SW480 (cell line): ENCODE results near the gene WNT9A.
A peak's percentile ranks its signal among the peaks of the same experiment; 100 is the strongest.

Experiments used
- DNase-seq: peaks from one replicate; pipeline ENCODE4 v3.0.0-alpha.2; 2016; ENCODE audit warnings: low spot score

WNT9A gene

DNA sequence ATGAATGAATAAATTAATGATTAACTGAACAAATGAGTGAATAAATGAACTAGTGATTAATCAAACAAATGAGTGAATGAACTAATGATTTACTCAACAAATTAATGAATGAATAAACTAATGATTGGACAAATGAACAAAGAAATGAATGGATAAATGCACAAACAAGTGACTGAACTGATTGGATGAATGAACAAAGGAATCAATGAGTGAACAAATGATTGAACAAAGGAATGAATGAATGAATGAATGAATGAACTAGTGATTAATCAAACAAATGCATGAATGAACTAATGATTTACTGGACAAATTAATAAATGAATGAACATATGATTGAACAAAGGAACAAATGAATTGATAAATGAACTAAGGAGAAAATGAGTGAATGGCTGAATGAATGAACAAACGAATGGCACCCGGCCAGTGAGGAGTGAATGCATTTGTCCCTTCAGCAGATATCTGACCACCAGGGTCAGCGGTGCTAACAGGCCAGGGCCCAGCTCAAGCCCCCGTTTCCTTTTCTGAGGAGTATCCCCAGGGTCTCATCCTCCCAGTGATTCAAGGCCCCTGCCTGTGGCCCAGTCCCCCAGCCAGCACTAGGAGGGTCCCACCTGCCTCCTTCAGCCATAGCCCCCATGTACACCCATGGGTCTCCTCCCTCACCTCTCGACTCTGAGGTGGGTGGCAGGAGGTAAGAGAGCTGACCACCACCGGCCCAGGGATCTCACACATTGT lies 49.9 kb downstream of the WNT9A start:
- DNase-seq: no peak

DNA sequence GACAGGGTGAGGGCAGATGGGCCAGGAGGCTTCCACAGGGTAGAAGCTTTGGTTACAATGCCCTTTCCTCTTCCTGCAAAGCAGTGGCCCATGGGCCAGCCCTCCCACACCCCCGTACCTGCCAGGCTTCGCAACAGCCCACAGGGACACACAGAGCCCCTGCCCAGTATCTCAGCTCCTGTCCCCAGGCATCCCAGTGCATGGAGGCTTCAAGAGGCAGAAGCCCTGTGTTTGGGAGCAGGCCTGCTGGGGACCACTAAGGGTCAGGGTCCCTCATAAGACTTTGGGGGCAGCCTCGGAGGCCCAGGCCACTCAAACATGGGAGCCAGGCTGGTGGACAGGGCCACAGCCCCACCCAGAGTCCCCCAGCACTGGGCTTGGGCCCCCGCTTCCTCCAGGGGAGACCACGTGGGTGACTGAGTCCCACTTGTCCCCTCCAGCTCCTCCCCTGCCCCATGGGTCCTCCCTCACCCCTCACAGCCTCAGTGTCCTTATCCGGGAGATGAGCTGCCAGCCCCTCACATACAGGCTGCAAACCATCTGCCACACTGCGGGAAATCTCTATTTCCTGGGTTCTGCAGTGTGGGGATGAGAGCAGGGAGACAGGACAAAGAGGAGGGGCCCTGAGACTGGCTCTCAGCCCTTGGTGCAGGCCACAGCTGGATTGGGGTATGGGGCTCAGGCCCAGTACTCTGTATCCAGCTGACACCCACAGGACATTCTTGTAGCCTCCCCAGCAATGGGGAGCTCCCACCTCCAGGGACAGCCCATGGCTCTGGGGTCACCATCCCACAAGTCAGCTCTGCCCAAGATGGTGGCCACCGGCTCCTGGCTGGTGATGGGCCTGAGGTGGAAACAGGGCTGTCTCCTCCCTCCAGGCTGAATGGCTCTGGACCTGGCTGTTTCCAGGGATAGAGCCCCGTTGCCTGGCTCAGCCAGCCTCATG lies 50.7 kb downstream of the WNT9A start:
- DNase-seq: no peak

DNA sequence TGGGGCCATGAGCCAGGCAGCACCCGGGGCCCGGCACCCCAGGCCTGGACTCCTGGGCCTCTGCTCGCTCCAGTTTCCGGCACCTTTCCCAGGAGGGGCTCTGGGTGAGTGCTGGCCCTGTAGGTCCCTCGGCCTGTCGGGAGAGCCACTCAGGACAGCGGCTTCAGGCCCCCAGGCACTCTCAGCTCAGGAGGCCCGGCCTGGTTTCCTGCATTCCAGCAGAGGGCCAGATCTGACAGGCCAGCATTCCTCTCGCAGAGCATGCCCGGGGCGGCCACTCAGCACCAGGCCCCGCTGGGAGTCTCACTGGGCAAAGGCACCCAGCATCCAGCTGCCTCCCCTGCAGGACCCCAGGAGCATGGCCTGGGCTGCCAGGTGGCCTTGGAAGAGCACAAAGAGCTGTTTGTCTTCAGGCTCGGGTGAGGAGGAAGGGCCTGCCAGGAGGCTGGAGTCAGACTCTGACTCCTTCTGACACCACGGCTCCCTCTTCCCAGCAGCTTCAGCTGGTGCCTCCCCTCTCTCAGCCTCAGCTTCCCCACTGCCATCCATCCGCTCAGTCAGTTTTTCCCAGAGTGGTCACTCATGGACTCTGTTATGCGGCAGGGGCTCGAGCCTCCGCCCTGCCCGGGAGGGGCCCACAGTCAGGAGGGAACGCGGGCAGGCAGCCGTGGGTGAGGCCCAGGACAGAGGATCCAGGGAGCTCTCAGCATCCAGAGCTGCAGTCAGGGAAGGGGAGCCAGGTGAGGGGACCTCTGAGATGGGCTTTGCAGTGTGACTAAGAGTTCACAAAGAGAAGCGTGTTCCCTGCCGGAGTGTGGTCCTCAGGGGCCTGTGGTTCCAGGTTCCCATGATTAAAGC lies 51.7 kb downstream of the WNT9A start:
- DNase-seq: no peak

DNA sequence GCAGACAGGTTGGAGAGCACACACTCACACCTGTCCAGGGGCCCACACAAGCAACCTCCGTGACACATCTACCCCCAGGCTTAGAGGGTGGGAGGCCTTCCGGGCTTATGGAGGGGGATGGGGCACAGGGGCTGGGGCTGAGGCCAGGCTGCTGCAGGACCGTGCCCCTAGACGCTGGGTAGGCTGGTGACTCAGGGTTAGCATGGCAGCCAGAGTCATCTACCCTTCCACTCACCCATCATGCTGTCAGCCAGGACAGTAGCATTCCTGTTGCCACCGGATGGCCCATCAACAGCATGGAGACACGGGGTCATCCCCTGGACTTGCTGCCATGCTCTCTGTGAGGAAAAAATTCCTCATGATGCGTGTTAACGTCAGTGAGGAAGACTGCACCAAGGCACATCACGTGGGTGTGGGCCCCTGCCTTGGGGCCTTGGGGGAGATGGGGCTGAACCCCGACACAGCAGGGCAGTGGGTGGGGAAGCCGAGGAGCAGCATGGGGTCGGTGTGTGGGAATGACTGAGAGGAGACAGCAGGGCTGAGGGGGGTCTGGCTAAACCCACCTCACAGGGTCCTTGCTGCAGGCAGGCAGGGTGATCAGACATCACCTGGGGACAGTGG lies 52.8 kb downstream of the WNT9A start:
- no peak for DNase-seq

DNA sequence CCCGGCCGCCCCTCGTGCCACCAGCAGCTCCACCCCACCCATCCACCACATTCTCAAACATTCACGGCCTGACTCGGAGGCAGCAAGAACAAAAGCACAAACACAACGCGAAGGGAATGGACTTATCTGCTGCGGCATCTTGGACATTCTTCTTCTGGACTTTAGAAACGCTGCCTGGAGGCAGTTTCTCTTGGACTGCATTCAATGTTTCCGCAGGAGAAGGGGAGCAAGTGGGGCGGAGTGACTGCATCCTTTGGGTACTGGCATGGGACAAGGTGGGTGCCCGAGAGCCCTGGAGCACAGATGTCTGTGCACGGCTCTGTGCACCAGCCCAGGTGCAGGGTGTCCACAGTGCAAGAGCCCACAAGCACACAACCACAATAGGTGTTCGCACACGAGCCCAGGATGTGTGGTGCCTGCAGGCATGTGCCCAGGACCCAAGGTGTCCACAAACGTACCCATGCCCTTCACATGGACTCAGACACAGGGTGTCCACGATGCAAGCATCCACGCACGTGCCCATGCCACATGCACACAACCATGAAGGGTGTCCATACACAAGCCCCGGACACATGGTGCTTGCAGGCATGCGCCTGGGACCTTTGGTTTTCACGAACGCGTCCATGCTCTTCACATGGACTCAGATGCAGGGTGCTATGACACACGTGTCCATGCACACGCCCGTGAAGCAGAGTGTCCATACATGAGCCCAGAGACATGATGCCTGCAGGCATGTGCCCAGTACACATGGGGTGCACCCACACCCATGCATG lies 53.6 kb downstream of the WNT9A start:
- DNase-seq: no peak

DNA sequence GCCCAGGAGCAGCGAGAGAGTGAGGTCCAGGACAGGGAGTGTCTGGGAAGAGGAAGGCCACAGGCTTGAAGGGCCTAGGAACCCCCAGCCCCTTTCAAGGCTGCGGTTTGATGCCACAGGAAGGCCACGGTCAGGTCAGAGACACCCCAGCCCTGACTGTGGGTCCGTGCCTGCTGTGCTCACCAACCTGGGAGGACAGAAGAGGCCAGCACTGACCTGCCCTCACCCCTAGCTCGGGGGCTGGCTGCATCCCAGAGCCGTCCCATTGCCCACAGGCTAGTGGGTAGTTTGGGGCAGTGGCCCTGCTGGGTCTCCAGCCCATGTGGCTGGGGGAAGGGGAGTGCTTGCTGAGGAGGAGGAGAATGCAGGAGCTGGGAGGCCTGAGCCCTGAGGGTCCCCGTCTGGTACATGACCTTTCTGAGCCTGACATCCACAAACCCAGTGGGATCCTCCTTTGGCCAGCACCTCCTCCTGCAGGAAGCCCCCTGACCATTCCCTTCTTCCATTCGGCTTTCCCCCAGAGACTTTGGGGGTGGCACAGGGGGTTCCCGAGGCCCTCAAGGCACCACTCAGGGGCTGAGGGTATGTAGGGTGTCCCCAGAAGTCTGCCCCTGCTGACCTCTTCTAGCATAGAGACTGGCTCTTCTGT lies 54.3 kb downstream of the WNT9A start:
- DNase-seq: no peak

DNA sequence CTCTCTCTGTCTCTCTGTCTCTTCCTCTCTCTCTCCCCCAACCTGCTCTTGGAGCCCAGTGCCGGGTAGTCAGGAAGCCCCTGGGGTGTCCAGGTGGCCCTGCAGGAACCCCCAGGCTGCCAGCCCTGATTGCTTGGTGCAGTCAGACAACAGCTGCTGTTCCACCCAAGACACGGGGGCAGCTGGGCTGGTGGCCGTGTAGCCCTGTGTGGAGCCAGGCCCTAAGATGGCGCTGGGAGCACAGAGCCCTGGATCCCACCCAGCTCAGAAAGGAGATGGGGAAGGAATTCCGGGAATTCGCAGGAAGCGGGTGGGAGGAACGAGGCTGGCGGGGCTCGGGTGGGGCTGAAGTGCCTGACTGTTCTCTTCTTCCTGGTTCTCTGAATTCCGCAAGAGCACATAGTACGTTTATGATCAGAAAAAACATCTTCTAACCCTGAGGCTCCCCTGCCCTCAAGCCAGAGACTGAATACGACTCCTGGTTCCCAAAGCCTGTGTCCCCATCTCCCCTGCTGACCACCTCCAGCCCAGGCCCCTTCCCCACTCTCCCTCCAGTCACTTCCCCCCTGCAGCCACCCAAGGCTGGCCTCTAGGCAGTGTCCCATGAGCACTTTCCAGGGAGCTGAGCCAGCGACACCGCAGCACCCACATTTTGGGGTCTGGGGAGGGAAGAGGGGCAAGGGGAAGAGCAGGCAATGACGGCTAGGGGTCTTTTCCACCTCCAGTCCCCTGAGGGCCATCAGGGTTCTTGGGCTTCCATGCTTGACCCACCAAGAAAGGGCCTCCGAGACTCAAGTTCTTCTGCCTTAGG lies 55.0 kb downstream of the WNT9A start:
- DNase-seq: peak; percentile 50

DNA sequence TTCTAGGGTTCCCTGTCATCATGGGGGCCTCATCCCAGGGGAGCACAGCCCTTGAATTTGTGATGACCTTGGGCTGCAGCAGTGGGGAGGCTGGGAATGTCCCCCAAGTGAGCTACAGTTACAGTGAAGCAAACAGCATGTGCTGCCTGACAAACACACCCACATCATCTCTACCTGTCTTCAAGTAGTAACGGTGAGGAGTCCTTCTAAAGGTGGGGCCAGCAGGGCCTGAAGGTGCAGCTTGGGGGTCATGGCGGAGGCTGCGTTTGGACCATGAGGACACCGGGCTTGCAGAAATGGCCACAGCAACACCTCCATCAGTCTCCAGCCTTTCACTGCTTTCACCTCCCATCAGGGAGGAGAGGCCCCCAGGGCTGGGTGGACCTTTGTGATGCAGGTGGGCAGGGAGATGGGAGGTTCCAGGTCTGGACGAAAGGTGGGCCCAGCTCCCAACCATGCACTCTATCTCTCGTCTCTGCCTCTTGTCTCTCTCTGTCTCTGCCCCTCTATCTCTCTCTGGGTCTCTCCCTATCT lies 55.7 kb downstream of the WNT9A start:
- no peak for DNase-seq

DNA sequence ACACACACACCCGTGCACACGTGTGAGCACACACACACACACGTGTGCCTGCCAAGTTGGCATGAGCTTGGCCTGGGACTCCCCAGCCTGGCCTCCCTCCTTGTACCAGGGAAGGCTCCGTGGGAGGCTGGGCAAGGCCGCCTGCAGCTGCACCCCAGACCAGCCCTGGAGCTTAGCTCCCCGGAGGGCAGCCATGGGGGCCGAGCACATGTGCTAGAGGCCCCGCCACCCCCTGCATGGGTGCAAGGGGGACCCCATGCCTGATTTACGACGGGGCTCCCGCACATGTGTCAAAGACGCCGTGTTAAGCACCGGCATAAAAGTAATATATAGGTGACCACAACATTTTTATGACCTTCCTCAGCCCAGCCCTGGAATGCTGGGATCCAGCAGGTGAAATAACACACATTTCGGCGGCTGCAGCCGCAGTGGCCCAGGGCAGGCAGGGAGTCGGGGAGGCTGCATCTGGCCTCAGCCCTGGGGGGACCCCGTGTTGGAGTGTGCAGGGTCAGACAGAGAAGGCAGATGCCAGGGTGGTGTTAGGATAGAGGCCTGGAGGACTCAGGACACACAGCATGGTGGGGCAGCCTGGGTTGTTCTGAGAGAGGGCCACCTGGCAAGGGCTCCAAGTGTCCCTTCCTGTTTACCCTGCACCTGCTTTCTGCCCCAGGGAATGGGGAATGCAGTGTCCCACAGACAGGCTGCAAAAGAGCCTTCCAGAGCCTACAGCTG lies 56.3 kb downstream of the WNT9A start:
- peak; percentile 73 for DNase-seq

DNA sequence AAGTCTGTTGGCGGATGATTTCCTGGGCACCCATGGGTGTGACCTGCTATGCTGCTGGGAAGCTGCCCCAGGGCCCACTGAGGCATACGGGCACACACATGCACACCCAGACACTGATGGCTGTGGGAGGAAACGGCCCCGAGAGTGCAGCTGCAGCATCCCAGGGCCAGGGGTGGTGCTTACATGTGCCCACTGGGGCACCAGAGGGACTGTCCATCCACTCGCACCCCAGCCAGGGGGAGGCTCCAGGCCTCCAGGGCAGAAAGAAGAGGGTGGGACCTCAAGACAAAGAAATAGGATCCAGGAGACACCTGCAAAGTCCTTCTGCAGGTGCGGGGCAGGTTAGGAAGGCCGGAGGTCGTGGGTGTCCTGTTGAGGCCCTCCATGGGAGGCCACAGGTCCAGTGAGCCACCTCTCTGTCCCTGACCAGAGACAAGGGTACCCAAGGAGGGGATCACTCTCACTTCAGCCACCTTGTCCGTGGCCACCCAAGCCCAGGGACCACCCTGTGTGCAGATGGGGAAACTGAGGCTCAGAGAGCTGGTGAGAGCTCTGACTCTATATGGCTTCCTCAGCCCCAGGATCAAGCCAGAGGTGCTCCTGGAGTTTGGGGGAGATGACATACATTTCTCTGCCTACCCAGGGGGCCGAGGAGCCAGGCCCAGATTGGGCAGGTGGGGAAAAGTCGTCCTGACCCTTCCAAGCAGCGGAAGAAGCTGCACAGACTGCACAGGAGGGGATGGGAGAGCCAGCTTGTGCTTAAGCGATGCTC lies 57.1 kb downstream of the WNT9A start:
- no peak for DNase-seq

DNA sequence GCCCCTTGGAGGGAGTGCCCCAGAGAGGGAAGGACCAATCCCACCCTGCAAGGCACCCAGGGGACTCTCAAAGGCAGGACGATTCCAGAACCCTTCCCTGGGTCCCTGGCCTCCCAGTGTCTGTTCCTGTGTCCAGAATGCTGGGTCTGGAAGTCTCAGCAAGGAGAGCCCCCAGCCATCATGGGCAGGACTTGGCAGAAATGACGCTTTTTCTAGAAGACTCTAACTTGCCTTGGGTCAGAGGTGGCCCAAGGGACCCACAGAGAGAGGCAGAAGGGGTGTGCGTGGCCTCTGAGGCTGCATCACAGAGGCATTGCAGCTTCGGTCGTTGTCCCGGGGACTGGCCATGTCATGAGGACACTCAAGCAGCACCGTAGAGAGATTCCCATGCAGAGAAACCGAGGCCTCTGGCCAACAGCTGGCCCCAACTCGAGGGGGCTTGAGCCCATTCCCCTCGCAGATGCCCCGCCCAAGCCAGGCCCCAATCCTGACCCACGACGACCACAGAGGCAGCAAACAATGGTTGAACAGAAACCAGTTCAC lies 57.8 kb downstream of the WNT9A start:
- DNase-seq: no peak

DNA sequence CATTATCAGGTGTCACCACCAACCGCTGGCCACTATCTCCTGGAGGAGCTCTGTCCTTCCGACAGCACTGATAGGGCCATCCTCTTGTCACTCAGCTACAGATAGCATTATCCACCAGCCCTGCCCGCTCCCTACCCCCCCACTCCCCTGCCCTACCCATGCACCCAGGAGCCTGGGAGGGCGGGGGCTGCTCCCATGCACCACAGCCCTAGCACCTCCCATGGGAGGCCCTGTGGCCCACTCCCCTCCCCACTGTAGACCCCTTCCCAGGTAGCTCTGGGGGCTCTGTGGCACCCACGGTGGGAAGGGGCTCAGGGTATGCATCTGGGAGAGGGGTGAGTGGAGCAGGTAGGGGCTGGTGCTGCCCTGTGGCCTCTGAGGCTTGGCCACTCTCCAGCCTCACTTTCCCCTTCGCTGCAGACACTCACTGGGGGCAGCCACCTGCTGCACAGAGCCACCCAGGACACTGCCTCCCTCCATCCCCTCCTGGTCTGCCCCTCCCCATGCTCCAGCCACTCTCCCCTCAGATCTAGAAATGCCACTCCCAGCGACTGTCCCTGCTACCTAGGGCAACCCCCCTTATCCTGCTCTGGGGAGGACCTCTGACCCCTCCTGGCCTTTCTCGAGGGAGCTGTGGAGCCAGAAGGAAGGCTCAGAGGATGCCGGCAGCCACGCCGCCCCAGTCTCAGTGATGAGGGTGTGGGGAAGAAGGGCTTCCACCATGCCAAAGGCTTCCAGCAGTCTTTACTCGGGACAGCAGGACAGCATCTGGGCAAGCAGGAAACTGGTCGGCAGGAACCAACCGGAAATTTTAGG lies 58.5 kb downstream of the WNT9A start:
- no peak for DNase-seq

DNA sequence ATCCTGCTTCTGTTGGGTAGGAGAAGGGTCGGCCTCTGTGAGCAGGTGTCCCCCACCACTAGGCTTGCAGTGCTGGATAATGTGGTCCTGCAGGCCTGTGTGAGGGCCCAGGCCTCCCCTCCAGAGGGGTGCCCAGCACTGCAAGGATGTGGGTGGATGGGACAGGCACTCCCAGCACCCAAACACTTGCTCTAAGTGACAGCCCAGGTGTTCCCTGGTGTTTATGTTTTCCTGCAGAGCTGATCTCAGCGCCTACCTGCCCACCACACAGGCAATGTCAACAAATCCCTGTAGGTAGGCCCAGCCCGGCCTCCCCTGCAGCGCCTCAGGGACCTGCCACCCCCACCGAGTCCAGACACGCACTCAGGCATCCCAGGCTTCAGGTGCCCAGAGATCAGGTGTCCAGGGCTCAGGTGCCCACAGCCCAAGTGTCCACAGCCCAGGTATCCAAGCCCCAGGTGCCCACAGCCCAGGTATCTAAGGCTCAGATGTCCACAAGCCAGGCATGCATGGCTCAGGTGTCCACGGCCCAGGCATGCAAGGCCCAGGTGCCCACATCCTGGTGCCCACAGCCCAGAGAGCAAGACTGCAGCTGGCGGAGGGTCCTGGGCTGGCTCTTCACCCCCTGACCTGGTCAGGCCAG lies 59.2 kb downstream of the WNT9A start:
- DNase-seq: no peak

DNA sequence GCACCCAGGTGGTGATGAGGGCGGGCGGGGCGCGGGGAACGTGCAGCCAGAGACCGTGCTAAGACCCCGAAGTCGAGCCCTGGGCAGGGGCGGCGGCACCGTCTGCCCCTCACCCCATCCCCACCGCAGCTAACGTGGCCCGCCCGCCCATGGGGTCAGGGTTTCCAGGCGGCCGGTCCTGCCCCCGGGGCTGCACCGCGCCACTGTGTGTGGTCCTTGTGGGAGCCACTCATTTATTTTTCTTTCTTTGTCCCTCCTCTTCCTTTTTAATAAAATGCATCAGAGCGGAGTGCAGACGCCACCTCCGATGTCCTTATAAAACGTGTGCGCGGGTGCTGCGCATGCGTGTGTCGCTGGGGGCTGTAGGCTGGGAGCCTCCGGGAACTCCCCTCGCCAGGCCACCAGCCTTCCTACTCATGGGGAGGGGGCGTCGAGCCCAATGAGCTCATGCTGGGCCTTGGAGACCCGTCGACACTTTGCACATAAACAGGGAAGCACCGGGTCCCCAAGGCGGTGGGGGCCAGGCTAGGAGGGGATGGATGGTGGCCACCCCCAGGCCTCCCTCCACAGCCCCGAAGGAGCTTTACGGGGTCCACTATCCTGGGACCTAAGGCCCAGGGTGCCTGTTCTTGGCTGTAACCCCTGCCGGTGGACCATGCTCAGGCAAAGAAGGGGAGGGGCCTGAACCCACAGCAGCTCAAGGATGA lies 59.9 kb downstream of the WNT9A start:
- no peak for DNase-seq

DNA sequence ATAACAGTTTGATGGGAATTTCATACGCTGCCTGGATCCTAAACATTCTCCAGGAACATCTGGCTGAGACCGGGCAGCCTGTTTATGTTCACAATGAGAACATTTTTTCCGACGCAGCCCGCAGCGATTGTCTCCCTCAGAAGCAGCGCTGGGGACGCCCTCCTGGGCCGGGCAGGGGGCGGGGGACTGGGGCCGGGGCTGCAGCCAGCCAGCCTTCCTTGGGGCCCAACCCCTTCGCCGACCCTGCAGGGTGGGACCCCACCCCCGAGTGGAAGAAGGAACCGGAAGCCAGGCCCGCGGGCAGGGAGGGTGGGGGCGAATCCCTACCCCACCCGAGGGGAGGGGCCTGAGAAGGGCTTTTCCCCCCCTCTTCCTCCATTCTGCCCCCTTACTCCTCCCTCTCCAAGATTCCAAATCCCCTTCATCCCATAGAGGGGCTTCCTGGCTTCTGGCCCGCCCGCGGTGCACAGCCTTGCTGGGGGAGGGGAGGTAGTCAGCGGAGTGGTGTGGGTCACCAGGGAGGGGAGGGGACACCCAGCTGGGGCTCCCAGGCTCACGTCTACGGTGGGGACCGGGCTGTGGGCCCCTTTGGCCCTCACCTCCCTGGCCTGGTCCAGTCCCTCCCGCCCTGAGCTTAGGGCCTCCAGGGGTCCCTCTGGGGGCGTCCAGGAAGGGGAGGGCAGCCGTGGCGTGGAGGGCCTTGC lies 60.6 kb downstream of the WNT9A start:
- DNase-seq: no peak
